Subcutaneous abdominal adipose tissue (tissue), 5 donors: ENCODE results near the gene SH3RF3.
A peak's percentile ranks its signal among the peaks of the same experiment; 100 is the strongest.

Source experiments
- H3K27ac ChIP-seq: one replicate; pipeline ENCODE4 v1.7.0; 2013; ENCODE audit warnings: low read depth, mild to moderate bottlenecking, inconsistent platforms, low read length, moderate library complexity
- H3K27me3 ChIP-seq, 5 donors: one replicate each; pipeline ENCODE4 v1.7.0; 2013; ENCODE audit warnings: low read length in 5 of 5, inconsistent platforms in 1 of 5; ENCODE audit not compliant: control insufficient read depth in 5 of 5, insufficient read depth in 4 of 5
- H3K36me3 ChIP-seq, 5 donors: one replicate each; pipeline ENCODE4 v1.7.0; 2013; ENCODE audit warnings: low read length in 5 of 5; ENCODE audit not compliant: control insufficient read depth in 5 of 5, insufficient read depth in 5 of 5
- H3K4me1 ChIP-seq, 5 donors: one replicate each; pipeline ENCODE4 v1.7.0; 2013; ENCODE audit warnings: low read length in 5 of 5, mild to moderate bottlenecking in 3 of 5, moderate library complexity in 1 of 5; ENCODE audit not compliant: control insufficient read depth in 5 of 5, insufficient read depth in 5 of 5
- H3K4me3 ChIP-seq, 5 donors: one replicate each; pipeline ENCODE4 v1.7.0; 2013; ENCODE audit warnings: low read length in 5 of 5, low read depth in 1 of 5
- H3K9ac ChIP-seq, 5 donors: one replicate each; pipeline ENCODE4 v1.7.0; 2013; ENCODE audit warnings: low read length in 5 of 5, mild to moderate bottlenecking in 4 of 5, moderate library complexity in 3 of 5
- H3K9me3 ChIP-seq, 5 donors: one replicate each; pipeline ENCODE4 v1.7.0; 2013; ENCODE audit warnings: low read length in 5 of 5; ENCODE audit not compliant: control insufficient read depth in 5 of 5
- donor health status: healthy.
- donor health status: healthy.
- donor health status: healthy.
- donor health status: healthy.
- donor health status: healthy.

SH3RF3 gene

GRCh38 chr2:109428841-109429566 lies 300.0 kb downstream of the SH3RF3 start:
- Histone ChIP-seq H3K9ac (no peak overlapping the region), H3K27me3 (no peaks in the 10 kb centered on the region), H3K4me3 (no peak overlapping the region), H3K27ac (no peak overlapping the region), H3K9me3 (no peaks in the 10 kb centered on the region), H3K36me3 (peaks cover 0 to 20% (median 7%) of the 10 kb centered on the region in 5 donors), H3K4me1 (no peaks in the 10 kb centered on the region)

- no peak overlapping the region for H3K9ac ChIP-seq
- H3K9me3 ChIP-seq: no peaks in the 10 kb centered on the region
- no peak overlapping the region for H3K27ac ChIP-seq
- H3K4me1 ChIP-seq: no peaks in the 10 kb centered on the region
- no peak overlapping the region for H3K4me3 ChIP-seq
- H3K36me3 ChIP-seq: peaks cover 0 to 24% (median 7%) of the 10 kb centered on the region in 5 donors
- no peaks in the 10 kb centered on the region for H3K27me3 ChIP-seq
Measured at GRCh38 chr2:109429567-109430328, 300.7 kb downstream of the SH3RF3 start.

GRCh38 chr2:109430329-109430636 lies 301.3 kb downstream of the SH3RF3 start:
- H3K9me3 ChIP-seq: no peaks in the 10 kb centered on the region
- no peaks in the 10 kb centered on the region for H3K27me3 ChIP-seq
- H3K4me1 ChIP-seq: peaks cover 0 to under 1% (median 0%) of the 10 kb centered on the region in 5 donors
- H3K4me3 ChIP-seq: no peak overlapping the region
- H3K27ac ChIP-seq: no peak overlapping the region
- H3K9ac ChIP-seq: no peak overlapping the region
- peaks cover 0 to 24% (median 7%) of the 10 kb centered on the region in 5 donors for H3K36me3 ChIP-seq

- Histone ChIP-seq H3K4me1 (peaks cover 4 to 21% (median 13%) of the 10 kb centered on the region in 5 donors), H3K27ac (no peak overlapping the region), H3K9me3 (no peaks in the 10 kb centered on the region), H3K36me3 (peaks cover 0 to 30% (median 12%) of the 10 kb centered on the region in 5 donors), H3K9ac (no peak overlapping the region), H3K4me3 (no peak overlapping the region), H3K27me3 (no peaks in the 10 kb centered on the region)
Measured at GRCh38 chr2:109432421-109432820, 303.4 kb downstream of the SH3RF3 start.

GRCh38 chr2:109433486-109433885 lies 304.5 kb downstream of the SH3RF3 start:
- Histone ChIP-seq H3K36me3 (peaks cover 0 to 30% (median 12%) of the 10 kb centered on the region in 5 donors), H3K9ac (no peak overlapping the region), H3K9me3 (no peaks in the 10 kb centered on the region), H3K4me1 (peaks cover 7 to 29% (median 13%) of the 10 kb centered on the region in 5 donors), H3K4me3 (no peak overlapping the region), H3K27me3 (no peaks in the 10 kb centered on the region), H3K27ac (no peak overlapping the region)

GRCh38 chr2:109433926-109434325 lies 304.9 kb downstream of the SH3RF3 start:
- Histone ChIP-seq H3K4me1 (peaks cover 7 to 32% (median 14%) of the 10 kb centered on the region in 5 donors), H3K27ac (no peak overlapping the region), H3K27me3 (no peaks in the 10 kb centered on the region), H3K36me3 (peaks cover 0 to 30% (median 12%) of the 10 kb centered on the region in 5 donors), H3K4me3 (no peak overlapping the region), H3K9ac (no peak overlapping the region), H3K9me3 (no peaks in the 10 kb centered on the region)

- Histone ChIP-seq H3K4me1 (peaks cover 7 to 37% (median 18%) of the 10 kb centered on the region in 5 donors), H3K27me3 (no peaks in the 10 kb centered on the region), H3K4me3 (no peak overlapping the region), H3K9ac (no peak overlapping the region), H3K27ac (no peak overlapping the region), H3K36me3 (peaks cover 0 to 30% (median 12%) of the 10 kb centered on the region in 5 donors), H3K9me3 (no peaks in the 10 kb centered on the region)
Measured at GRCh38 chr2:109434351-109434750, 305.3 kb downstream of the SH3RF3 start.

- Histone ChIP-seq H3K27ac (peak overlapping the region; percentile 9), H3K27me3 (no peaks in the 10 kb centered on the region), H3K4me3 (no peak overlapping the region), H3K4me1 (peaks cover 7 to 37% (median 22%) of the 10 kb centered on the region in 5 donors), H3K36me3 (peaks cover 0 to 30% (median 12%) of the 10 kb centered on the region in 5 donors), H3K9ac (peak overlapping the region in 2 of 5 donors; percentile 35 to 67), H3K9me3 (no peaks in the 10 kb centered on the region)
Measured at GRCh38 chr2:109435066-109435690, 306.2 kb downstream of the SH3RF3 start.

- H3K9ac ChIP-seq: peak overlapping the region; percentile 14 to 72 (median 67)
- H3K27me3 ChIP-seq: no peaks in the 10 kb centered on the region
- peaks cover 0 to 4% (median under 1%) of the 10 kb centered on the region in 5 donors for H3K9me3 ChIP-seq
- H3K36me3 ChIP-seq: peaks cover 0 to 30% (median 12%) of the 10 kb centered on the region in 5 donors
- H3K4me3 ChIP-seq: no peak overlapping the region
- peaks cover 7 to 38% (median 29%) of the 10 kb centered on the region in 5 donors for H3K4me1 ChIP-seq
- peak overlapping the region; percentile 95 for H3K27ac ChIP-seq
Measured at GRCh38 chr2:109435901-109436598, 307.0 kb downstream of the SH3RF3 start.
